Caco-2 (cell line): ENCODE measurements around the gene ZCCHC7. TPM values are rescaled to one million over a fixed set of nuclear protein-coding genes. Genes with fewer than 3 reads are reported as not detected.

Source experiments
- BruUV-seq: library from RNA; stranded (reverse); fragments of 400-500 nt; replicated peaks from 2 replicates; lab custom pipeline; 2021; lab: Mats Ljungman, UMichigan
- CTCF ChIA-PET: fragments of 300-600 bp; sonication (Branson Sonifier 250); formaldehyde crosslinking; loops from one replicate; lab custom pipeline; 2022; ENCODE audit warnings: antibody characterized with exemption; lab: Charles Lee
- POLR2A ChIA-PET: fragments of 300-600 bp; sonication (Branson Sonifier 250); formaldehyde crosslinking; loops from one replicate; lab custom pipeline; 2022; ENCODE audit warnings: antibody characterized with exemption; lab: Charles Lee
- DNase-seq, 2 experiments: peaks; one replicate each; pipeline versions ENCODE4 v3.0.0 to v3.0.0-alpha.2; 2020 to 2022
- H3K27me3 ChIP-seq: replicated peaks from 2 replicates; pipeline ENCODE4 v1.6.0; 2011; ENCODE audit warnings: low read length; ENCODE audit not compliant: control insufficient read depth, insufficient read depth
- H3K36me3 ChIP-seq: 2 replicates; pipeline ENCODE4 v1.5.1; 2011; ENCODE audit warnings: low read length; ENCODE audit not compliant: control insufficient read depth, insufficient read depth
- H3K4me1 ChIP-seq: fragments of 250-450 bp; sonication (Bioruptor Pico); 2 replicates; pipeline ENCODE4 v1.5.1; 2020; ENCODE audit warnings: mild to moderate bottlenecking
- H3K4me3 ChIP-seq: 2 replicates; pipeline ENCODE4 v1.5.1; 2011; ENCODE audit warnings: low read depth, mild to moderate bottlenecking, control low read depth, low read length
- H3K9me3 ChIP-seq: fragments of 250-450 bp; sonication (Bioruptor Pico); 2 replicates; pipeline ENCODE4 v1.5.1; 2020; ENCODE audit warnings: mild to moderate bottlenecking, moderate library complexity
- H3K27ac Mint-ChIP-seq: one replicate; pipeline ENCODE4 v1.8.0; 2022; ENCODE audit warnings: mixed read lengths; ENCODE audit not compliant: unreplicated experiment
- H3K27me3 Mint-ChIP-seq: one replicate; pipeline ENCODE4 v1.8.0; 2022; ENCODE audit warnings: mixed read lengths; ENCODE audit not compliant: insufficient read depth, unreplicated experiment
- H3K36me3 Mint-ChIP-seq: one replicate; pipeline ENCODE4 v1.8.0; 2022; ENCODE audit warnings: mild to moderate bottlenecking, mixed read lengths; ENCODE audit not compliant: insufficient read depth, unreplicated experiment
- H3K4me1 Mint-ChIP-seq: one replicate; pipeline ENCODE4 v1.8.0; 2022; ENCODE audit warnings: low read depth, mixed read lengths; ENCODE audit not compliant: unreplicated experiment
- H3K4me3 Mint-ChIP-seq: one replicate; pipeline ENCODE4 v1.8.0; 2022; ENCODE audit warnings: mild to moderate bottlenecking, moderate library complexity, mixed read lengths; ENCODE audit not compliant: unreplicated experiment
- H3K9me3 Mint-ChIP-seq: one replicate; pipeline ENCODE4 v1.8.0; 2022; ENCODE audit warnings: mixed read lengths; ENCODE audit not compliant: unreplicated experiment
- intact Hi-C: fragments of 100-400 bp; cut with micrococcal nuclease; formaldehyde crosslinking; loops from one replicate; pipeline ENCODE4 v1.10.0; 2022; ENCODE audit not compliant: unreplicated experiment
- total RNA-seq: library from RNA; stranded (reverse); gene quantifications from 2 replicates; pipeline ENCODE4 v1.2.3, GENCODE V29; 2022
- TF ChIP-seq, protein P1 (sequence below), 2 experiments: fragments of 200-600 bp in 1 of 2; IDR thresholded peaks; 1 replicate in 1 of 2; 2 replicates in 1 of 2; pipeline versions ENCODE4 v1.5.1 to v1.8.0; 2011 to 2022; ENCODE audit warnings: antibody characterized with exemption in 1 of 2, control low read depth in 1 of 2, inconsistent platforms in 1 of 2, low read depth in 1 of 2, low read length in 1 of 2, mild to moderate bottlenecking in 1 of 2, moderate library complexity in 1 of 2; ENCODE audit not compliant: insufficient read depth in 1 of 2, severe bottlenecking in 1 of 2, unreplicated experiment in 1 of 2

Gene ZCCHC7
- total RNA-seq, 1 experiment from 2014 or later: 22.0 TPM

DNA sequence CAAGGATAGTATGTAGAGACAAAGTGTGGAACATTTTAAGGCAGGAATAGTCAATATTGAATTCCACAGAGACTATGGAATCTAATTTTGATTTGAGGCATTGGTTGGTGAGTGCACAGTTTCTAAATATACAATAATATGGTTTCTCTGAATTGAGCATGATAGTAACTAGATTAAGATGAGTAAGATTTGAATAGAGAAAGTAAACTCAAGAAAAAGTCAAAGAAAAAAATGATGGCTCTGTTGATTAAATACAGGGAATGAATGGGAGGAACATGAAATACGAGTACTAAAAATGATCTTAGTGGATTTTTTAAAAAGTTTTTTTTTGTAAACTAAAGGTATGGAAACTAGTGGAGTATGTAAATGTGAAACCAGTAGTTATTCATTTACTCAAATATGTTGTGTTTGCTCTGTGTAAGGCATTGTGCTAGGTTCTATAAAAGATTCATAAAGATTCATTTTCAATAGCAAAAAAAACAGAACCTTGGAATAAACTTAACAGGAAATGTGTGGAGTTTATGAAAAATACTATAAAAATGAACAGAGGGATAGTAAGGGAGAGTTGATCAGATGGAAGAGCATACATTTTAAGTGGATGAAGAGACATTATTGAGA lies 101.2 kb downstream of the ZCCHC7 start:
- intact Hi-C loops: no loop called here
- Mint-ChIP-seq H3K9me3 (no peaks in the 10 kb centered on the region), H3K4me3 (no peak overlapping the region), H3K27ac (no peak overlapping the region), H3K27me3 (no peaks in the 10 kb centered on the region), H3K4me1 (no peaks in the 10 kb centered on the region), H3K36me3 (no peaks in the 10 kb centered on the region)
- Histone ChIP-seq H3K36me3 (no peaks in the 10 kb centered on the region), H3K4me3 (no peak overlapping the region), H3K9me3 (no peaks in the 10 kb centered on the region), H3K27me3 (no peaks in the 10 kb centered on the region), H3K4me1 (no peaks in the 10 kb centered on the region)
- DNase-seq: no peak
- ChIA-PET CTCF (no interaction called here), POLR2A (no interaction called here)
- no TSS peak for BruUV-seq
- TF ChIP-seq, protein P1, sequence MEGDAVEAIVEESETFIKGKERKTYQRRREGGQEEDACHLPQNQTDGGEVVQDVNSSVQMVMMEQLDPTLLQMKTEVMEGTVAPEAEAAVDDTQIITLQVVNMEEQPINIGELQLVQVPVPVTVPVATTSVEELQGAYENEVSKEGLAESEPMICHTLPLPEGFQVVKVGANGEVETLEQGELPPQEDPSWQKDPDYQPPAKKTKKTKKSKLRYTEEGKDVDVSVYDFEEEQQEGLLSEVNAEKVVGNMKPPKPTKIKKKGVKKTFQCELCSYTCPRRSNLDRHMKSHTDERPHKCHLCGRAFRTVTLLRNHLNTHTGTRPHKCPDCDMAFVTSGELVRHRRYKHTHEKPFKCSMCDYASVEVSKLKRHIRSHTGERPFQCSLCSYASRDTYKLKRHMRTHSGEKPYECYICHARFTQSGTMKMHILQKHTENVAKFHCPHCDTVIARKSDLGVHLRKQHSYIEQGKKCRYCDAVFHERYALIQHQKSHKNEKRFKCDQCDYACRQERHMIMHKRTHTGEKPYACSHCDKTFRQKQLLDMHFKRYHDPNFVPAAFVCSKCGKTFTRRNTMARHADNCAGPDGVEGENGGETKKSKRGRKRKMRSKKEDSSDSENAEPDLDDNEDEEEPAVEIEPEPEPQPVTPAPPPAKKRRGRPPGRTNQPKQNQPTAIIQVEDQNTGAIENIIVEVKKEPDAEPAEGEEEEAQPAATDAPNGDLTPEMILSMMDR (IDR thresholded peaks at IDR 0.05; ENCODE audit: insufficient read depth in 1 of 2, low read depth in 1 of 2, low read length in 1 of 2, severe bottlenecking in 1 of 2, unreplicated experiment in 1 of 2): no peak

DNA sequence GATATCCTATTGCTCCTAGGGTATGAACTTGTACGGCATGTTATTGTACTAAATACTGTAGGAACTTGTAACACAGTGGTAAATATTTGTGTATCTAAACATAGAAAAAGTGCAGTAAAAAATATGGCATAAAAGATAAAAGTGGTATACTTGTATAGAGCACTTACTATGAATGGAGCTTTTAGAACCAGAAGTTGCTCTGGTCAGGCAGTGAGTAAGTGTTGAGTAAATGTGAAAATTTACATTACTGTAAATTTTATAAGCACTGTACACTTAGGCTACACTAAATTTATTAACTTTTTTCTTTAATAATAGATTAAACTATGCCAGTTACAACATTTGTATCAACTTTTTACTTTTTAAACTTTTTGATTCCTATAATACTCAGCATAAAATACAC lies 109.1 kb downstream of the ZCCHC7 start:
- intact Hi-C loops: no loop called here
- Histone ChIP-seq H3K4me1 (no peaks in the 10 kb centered on the region), H3K27me3 (no peaks in the 10 kb centered on the region), H3K4me3 (no peak overlapping the region), H3K36me3 (no peaks in the 10 kb centered on the region), H3K9me3 (no peaks in the 10 kb centered on the region)
- no peak overlapping the region for H3K27ac Mint-ChIP-seq
- ChIA-PET POLR2A (no interaction called here), CTCF (no interaction called here)
- H3K4me3 Mint-ChIP-seq: no peak overlapping the region
- H3K27me3 Mint-ChIP-seq: no peaks in the 10 kb centered on the region
- no peak for DNase-seq
- no TSS peak for BruUV-seq
- H3K36me3 Mint-ChIP-seq: no peaks in the 10 kb centered on the region
- TF ChIP-seq, protein P1 (IDR thresholded peaks at IDR 0.05; ENCODE audit: insufficient read depth in 1 of 2, low read depth in 1 of 2, low read length in 1 of 2, severe bottlenecking in 1 of 2, unreplicated experiment in 1 of 2): no peak
- no peaks in the 10 kb centered on the region for H3K4me1 Mint-ChIP-seq
- no peaks in the 10 kb centered on the region for H3K9me3 Mint-ChIP-seq

DNA sequence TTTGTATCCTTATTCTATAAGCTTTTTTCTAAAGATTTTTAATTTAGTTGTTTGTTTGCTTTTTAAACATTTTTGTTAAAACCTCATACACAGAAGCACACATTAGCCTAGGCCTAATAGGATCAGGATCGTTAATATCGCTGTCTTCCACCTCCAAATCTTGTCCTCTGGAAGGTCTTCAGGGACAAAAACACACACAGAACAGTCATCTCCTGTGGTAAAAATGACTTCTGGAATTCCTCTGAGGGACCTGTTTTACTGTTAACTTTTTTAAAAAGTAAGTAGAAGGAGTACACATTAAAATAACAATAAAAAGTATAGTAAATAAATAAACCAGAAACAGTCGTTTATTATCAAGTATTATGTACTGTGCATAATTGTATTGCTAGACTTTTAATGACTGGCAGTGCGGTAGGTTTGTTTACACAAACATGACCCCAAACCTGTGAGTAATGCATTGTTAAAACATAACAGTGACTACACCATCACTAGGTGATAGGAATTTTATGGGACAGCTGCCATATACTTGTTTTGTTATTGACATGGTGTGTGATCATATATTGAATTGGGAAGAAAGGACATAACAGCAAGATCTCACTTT lies 109.6 kb downstream of the ZCCHC7 start:
- no TSS peak for BruUV-seq
- intact Hi-C loops: no loop called here
- DNase-seq: no peak
- no peaks in the 10 kb centered on the region for H3K27me3 ChIP-seq
- ChIA-PET POLR2A (no interaction called here), CTCF (no interaction called here)
- Mint-ChIP-seq H3K9me3 (no peaks in the 10 kb centered on the region), H3K4me3 (no peak overlapping the region), H3K27me3 (no peaks in the 10 kb centered on the region), H3K36me3 (no peaks in the 10 kb centered on the region), H3K27ac (no peak overlapping the region), H3K4me1 (no peaks in the 10 kb centered on the region)
- no peaks in the 10 kb centered on the region for H3K4me1 ChIP-seq
- TF ChIP-seq, protein P1 (IDR thresholded peaks at IDR 0.05; ENCODE audit: insufficient read depth in 1 of 2, low read depth in 1 of 2, low read length in 1 of 2, severe bottlenecking in 1 of 2, unreplicated experiment in 1 of 2): no peak
- no peaks in the 10 kb centered on the region for H3K9me3 ChIP-seq
- H3K4me3 ChIP-seq: no peak overlapping the region
- H3K36me3 ChIP-seq: no peaks in the 10 kb centered on the region
